Activated T-cell treated with anti-CD3 and anti-CD28 coated beads, Interleukin-2, amount 50 U/mL, for 4 hours (primary cell): Measurements from ENCODE around the gene ABTB1. TPM values are rescaled to one million over a fixed set of nuclear protein-coding genes. Genes with fewer than 3 reads are reported as not detected.

ENCODE experiments used
- ATAC-seq, 2 donors: fragments of 200-7000 bp; cut with Tn5 transposase; one replicate each; pipeline ENCODE4 v1.10.0; 2021
- DNase-seq: peaks from one replicate; pipeline ENCODE4 v3.0.0-alpha.2; 2020
- H3K27me3 Mint-ChIP-seq: one replicate; pipeline ENCODE4 v1.8.0; 2021; ENCODE audit warnings: low read depth, mixed read lengths
- H3K36me3 Mint-ChIP-seq: one replicate; pipeline ENCODE4 v1.8.0; 2022; ENCODE audit warnings: mixed read lengths; ENCODE audit not compliant: insufficient read depth
- H3K4me1 Mint-ChIP-seq: one replicate; pipeline ENCODE4 v1.8.0; 2021; ENCODE audit warnings: low read depth, mixed read lengths
- H3K4me3 Mint-ChIP-seq: one replicate; pipeline ENCODE4 v1.8.0; 2021; ENCODE audit warnings: mild to moderate bottlenecking, moderate library complexity, mixed read lengths
- H3K9me3 Mint-ChIP-seq: one replicate; pipeline ENCODE4 v1.8.0; 2021; ENCODE audit warnings: mixed read lengths
- total RNA-seq, 3 donors: library from RNA; stranded (reverse); gene quantifications; one replicate each; pipeline ENCODE4 v1.2.1, GENCODE V29; 2021

ABTB1 gene
- total RNA-seq, 3 donors from 2014 or later: 4.7 to 8.8 (median 6.1) TPM

DNA sequence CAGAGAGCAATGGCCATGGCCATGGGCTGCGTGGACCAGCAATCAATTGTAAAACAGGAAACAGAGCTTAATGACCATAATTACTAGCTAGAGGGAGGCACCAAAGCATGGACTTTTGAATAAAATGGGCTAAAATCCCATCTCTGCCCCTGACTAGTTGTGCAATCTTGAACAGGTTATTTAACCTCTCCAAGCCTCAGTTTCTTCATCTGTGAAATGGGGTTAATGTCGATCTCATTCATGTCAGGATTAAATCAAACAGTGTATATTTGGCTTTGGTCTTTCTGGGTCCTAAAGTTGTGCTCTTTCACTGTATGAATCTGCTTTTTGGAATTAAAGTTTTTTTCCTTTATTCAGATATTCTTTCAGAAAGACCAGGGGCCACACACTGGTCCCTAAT, 36.1 kb downstream of the ABTB1 start:
- peaks cover under 1% of the 10 kb centered on the region for H3K9me3 Mint-ChIP-seq
- H3K27me3 Mint-ChIP-seq: peaks cover 7% of the 10 kb centered on the region
- H3K36me3 Mint-ChIP-seq: no peaks in the 10 kb centered on the region
- DNase-seq (no peak), ATAC-seq (no peak)
- H3K4me1 Mint-ChIP-seq: no peaks in the 10 kb centered on the region
- no peak overlapping the region for H3K4me3 Mint-ChIP-seq

DNA sequence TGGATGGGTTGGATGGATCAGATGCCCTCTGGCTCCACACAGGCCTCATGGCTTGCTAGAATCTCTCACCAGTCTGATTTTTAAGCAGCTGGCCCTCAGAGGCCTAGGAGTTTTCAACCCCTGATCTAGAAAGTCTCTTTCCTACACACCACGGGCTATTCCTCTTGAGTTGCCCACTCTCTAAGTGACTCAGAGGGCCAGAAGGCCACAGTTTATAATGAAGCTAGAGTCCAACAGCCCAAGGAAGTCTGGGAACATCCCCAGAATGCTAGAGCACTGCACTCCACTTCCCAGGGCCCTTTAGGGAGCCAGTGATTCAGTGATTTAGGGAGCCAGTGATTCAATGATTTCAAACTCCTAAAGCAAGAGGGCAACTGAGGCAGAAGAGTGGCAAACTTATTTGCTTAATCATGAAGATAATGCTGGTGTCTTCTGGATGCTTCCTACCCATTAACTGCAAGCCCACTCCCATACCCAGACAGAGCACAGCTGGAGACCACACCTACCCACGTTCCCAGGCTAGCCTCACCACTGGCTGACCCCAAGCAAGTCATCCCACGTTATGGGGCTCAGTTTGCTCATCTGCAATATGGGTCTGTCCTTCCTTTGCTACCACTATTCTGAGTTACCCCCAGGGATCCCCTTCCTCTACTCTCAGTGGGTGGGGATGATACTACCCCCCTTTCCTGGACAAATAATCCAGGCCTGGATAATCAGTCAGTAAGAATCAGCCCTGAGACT, 36.7 kb downstream of the ABTB1 start:
- H3K4me3 Mint-ChIP-seq: no peak overlapping the region
- H3K27me3 Mint-ChIP-seq: peaks cover 7% of the 10 kb centered on the region
- no peak for ATAC-seq
- H3K36me3 Mint-ChIP-seq: no peaks in the 10 kb centered on the region
- DNase-seq: no peak
- H3K4me1 Mint-ChIP-seq: no peaks in the 10 kb centered on the region
- H3K9me3 Mint-ChIP-seq: no peaks in the 10 kb centered on the region

DNA sequence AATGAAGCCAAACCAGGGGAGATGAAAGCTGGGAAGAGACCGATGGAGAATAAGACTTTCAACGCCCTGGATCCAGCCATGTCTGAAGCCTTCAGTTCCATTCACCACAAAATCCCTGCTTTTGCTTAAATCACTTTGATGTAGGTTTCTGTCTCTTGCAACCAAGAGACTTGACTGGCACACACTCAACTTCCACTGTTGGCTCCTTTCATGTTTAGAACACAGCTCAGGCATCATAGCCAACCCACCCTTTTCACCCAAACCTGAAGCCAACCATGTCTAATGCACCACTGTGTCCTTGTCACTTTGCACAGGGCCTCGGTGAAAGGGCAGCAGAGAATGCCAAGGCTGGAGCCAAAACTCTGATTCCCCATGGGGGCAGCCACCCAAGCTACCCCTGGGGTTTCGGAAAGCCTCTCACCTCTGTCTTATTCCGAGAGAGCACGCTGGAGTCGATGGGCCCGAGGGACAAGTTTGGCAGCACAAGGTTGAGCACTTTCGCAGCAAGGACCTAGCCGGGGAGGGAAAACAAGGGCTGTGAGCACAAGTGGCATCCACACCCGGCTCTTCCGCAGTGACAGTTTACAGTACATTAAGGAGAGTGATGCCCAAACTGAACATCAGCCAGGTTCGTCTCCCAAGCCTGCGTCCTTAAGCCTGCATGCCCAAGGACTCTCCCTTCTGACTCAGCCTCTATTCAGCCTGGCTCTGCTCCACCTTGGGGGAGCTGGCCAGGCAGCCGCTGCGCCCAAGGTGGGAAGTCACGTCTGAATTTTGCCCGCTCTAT, 37.6 kb downstream of the ABTB1 start:
- Mint-ChIP-seq H3K36me3 (no peaks in the 10 kb centered on the region), H3K9me3 (no peaks in the 10 kb centered on the region), H3K4me1 (no peaks in the 10 kb centered on the region), H3K27me3 (peaks cover 7% of the 10 kb centered on the region), H3K4me3 (no peak overlapping the region)
- ATAC-seq (no peak), DNase-seq (no peak)

DNA sequence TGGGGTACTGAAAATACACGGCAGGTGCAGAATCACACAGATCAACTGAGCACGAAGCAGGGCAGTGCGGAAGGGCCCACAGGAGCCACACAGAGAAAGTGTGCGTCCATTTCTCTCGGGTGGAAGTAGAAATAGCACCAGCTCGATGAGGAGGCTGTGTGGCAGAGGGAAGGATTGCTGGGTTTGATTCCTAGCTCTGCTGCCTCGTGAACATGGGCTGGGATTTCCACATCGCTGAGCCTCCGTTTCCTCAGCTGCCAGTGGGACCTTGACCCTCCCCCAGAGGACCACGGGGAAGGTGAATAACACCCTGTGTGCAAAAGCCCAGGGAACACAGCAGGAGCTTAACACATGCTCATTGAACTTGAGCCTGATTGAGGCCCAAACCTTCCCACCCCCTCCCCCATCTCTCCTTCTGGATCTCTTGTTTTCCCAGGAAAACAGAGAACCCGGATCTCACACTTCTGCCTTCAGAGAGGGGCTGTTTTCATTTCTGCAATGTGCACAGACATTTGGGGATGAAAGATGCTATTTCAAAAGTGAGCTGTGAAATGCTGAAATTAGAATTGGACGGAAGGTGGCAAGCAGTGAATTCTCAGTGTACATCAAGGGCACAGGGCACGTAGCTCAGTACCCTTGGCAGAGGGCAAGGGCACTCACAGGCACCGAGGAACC, 38.4 kb downstream of the ABTB1 start:
- Mint-ChIP-seq H3K36me3 (no peaks in the 10 kb centered on the region), H3K4me3 (no peak overlapping the region), H3K9me3 (no peaks in the 10 kb centered on the region), H3K27me3 (peaks cover 7% of the 10 kb centered on the region), H3K4me1 (no peaks in the 10 kb centered on the region)
- DNase-seq (no peak), ATAC-seq (no peak)

DNA sequence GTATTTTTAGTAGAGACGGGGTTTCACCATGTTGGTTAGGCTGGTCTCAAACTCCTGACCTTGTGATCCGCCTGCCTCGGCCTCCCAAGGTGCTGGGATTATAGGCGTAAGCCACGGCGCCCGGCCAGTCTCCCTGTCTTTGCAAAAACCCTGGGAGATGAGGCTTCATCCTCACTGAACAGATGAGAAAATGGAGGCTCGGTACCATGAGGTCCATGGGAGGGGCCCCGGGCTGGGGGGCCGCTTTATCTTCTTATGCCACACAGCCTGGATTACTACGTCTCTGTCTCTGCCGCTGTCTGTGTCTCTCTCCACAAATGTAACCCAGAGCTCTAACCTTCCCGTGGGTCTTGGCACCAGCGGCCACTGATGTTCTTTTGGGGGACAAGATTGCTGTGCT, 39.1 kb downstream of the ABTB1 start:
- Mint-ChIP-seq H3K4me1 (no peaks in the 10 kb centered on the region), H3K27me3 (peaks cover 10% of the 10 kb centered on the region), H3K36me3 (no peaks in the 10 kb centered on the region), H3K4me3 (no peak overlapping the region), H3K9me3 (no peaks in the 10 kb centered on the region)
- no peak for ATAC-seq
- DNase-seq: no peak

DNA sequence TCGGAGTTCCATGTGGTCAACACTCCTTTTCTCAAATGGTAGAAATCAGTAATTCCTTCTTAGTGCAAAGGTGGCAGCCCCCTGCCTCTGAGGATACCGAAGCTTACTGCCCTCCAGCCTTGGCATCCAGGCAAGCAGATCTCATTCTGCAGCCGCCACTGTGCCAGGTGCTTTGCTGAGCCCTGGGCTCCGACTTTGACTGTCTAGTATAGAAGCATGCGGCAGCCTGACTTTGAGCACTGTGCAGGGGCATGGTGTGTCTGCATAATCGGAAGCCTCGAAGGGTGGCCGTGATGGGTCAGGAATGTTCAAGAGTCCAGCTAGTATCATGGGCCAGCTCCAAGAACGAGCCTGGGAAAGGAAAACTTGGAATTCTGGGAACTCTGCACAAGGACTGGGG, 39.7 kb downstream of the ABTB1 start:
- Mint-ChIP-seq H3K4me3 (no peak overlapping the region), H3K36me3 (no peaks in the 10 kb centered on the region), H3K27me3 (peaks cover 10% of the 10 kb centered on the region), H3K9me3 (no peaks in the 10 kb centered on the region), H3K4me1 (no peaks in the 10 kb centered on the region)
- DNase-seq: no peak
- ATAC-seq: no peak

DNA sequence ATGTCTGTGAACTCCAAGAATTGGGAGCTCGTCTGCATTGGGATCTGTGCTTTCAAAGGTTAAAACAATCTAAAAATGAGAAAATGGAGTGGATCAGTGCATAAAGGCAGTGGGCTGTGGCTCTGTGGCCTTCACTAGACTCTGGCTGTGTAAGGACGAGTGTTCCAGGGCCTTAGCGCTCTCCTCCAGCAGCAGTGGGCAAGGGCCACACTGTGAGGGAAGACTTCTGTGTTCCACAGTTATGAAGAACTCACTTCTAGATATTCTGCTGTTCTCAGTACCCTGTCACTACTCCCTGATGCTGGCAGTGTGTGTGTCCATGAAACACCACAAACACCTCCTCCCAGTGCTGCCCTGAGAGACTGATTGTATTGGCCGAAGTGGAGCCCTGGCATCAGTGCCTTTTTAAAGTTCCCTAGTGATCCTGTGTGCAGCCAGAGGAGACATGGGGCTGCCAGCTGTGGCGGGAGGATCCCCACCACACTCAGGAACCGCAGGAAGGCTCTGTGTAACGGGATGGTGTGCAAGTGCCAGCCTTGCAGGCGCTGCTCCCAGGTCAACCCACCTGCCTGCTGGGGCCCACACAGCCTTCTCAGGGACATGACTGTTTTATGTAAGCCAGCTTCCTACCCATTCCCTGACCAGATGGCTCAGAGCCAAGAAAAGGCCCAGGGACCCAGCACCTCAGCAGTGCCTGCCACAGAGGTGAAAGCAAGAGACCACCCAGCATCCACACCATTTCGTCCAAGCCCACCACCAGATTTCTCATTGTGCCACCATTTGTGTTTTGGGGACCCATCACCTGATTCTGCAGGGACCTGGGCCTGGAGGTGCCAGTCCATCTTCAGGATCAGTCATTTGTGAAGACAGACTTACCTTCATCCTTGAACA, 40.4 kb downstream of the ABTB1 start:
- ATAC-seq: no peak
- no peak for DNase-seq
- H3K4me1 Mint-ChIP-seq: no peaks in the 10 kb centered on the region
- H3K4me3 Mint-ChIP-seq: no peak overlapping the region
- no peaks in the 10 kb centered on the region for H3K36me3 Mint-ChIP-seq
- H3K27me3 Mint-ChIP-seq: peaks cover 10% of the 10 kb centered on the region
- H3K9me3 Mint-ChIP-seq: no peaks in the 10 kb centered on the region

DNA sequence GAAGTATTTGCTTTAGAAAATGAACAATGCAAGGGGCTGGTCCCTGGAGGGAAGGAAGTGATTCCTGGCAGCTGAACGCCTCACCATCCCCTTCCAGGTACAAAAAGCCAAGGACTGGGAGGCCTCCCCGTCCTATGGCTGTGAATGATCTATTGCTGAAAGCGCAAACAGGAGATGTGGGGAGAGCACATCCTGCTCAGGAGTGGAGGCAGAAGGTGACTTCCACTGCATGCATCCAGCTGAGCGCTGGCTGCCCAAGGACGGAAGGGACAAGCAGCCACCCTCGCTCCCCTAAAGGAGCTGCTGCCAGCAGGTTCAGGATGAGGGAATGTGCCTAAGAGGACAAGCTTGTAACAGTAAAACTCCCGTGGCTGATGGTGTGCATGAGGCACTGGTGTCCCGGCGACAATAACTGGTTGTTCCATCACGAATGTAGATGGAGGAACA, 41.4 kb downstream of the ABTB1 start:
- Mint-ChIP-seq H3K9me3 (no peaks in the 10 kb centered on the region), H3K4me3 (no peak overlapping the region), H3K27me3 (peaks cover 10% of the 10 kb centered on the region), H3K36me3 (no peaks in the 10 kb centered on the region), H3K4me1 (no peaks in the 10 kb centered on the region)
- no peak for ATAC-seq
- DNase-seq: no peak

DNA sequence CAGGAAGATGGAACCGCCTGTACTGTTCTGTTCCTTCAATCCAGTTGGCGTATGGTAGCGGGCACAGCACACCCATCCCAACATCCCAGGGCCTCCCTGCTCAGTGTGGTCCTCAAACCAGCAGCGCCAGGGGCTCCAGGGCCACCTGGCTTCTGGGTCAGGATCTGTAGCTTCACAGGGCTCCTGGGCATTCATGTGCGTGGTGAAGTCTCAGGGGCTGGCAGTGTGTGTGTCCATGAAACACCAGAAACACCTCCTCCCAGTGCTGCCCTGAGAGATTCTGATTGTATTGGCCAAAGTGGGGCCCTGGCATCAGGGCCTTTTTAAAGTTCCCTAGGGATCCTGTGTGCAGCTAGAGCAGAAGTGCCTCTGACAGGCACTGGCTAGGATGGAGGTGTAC, 42.1 kb downstream of the ABTB1 start:
- ATAC-seq: no peak

DNA sequence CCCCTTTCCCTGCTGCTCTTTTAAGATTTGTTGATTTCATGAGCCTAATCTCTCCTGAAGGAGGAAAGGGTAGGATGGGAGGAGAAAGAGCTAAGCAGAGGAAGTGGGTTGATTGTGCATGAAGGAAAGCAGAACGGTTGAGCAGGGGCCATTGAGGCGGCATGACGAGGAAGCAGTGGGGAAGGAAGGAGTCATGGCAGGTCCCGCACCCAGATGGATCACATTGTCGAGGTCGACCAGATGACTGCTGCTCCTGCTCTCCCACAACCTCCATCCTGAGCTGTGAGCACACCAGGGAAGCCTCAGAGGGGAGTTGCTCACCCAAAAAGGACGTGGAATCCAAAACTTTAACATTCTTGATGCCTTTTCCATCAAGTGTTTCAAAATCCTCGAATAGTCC, 42.8 kb downstream of the ABTB1 start:
- DNase-seq: no peak
- Mint-ChIP-seq H3K4me1 (no peaks in the 10 kb centered on the region), H3K4me3 (no peak overlapping the region), H3K27me3 (peaks cover 10% of the 10 kb centered on the region), H3K9me3 (no peaks in the 10 kb centered on the region), H3K36me3 (no peaks in the 10 kb centered on the region)
- no peak for ATAC-seq

More for the DNA sequence above, 42.1 kb downstream of the ABTB1 start:
- DNase-seq: no peak
- Mint-ChIP-seq H3K36me3 (no peaks in the 10 kb centered on the region), H3K9me3 (no peaks in the 10 kb centered on the region), H3K27me3 (peaks cover 10% of the 10 kb centered on the region), H3K4me1 (no peaks in the 10 kb centered on the region), H3K4me3 (no peak overlapping the region)

DNA sequence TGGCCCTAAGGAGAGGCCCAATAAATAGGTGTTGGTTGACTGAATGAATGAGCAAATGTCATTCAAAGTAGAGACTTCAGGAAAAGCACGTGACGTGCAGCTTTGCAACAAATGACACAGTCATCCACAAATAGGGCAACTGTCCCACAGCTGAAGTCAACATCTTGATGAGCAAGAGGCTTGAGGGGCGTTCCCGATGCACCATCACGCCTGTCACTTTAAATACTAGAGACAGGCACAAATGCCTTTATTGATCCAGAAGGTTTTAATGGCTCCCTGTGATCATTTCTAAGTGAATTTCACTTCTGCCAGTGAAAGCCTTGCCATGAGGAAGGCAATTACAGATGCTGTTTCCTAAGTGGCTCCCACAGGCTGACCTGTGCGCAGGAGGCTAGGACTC, 43.6 kb downstream of the ABTB1 start:
- Mint-ChIP-seq H3K4me3 (no peak overlapping the region), H3K9me3 (no peaks in the 10 kb centered on the region), H3K4me1 (no peaks in the 10 kb centered on the region), H3K27me3 (peaks cover 10% of the 10 kb centered on the region), H3K36me3 (no peaks in the 10 kb centered on the region)
- ATAC-seq (no peak), DNase-seq (no peak)

DNA sequence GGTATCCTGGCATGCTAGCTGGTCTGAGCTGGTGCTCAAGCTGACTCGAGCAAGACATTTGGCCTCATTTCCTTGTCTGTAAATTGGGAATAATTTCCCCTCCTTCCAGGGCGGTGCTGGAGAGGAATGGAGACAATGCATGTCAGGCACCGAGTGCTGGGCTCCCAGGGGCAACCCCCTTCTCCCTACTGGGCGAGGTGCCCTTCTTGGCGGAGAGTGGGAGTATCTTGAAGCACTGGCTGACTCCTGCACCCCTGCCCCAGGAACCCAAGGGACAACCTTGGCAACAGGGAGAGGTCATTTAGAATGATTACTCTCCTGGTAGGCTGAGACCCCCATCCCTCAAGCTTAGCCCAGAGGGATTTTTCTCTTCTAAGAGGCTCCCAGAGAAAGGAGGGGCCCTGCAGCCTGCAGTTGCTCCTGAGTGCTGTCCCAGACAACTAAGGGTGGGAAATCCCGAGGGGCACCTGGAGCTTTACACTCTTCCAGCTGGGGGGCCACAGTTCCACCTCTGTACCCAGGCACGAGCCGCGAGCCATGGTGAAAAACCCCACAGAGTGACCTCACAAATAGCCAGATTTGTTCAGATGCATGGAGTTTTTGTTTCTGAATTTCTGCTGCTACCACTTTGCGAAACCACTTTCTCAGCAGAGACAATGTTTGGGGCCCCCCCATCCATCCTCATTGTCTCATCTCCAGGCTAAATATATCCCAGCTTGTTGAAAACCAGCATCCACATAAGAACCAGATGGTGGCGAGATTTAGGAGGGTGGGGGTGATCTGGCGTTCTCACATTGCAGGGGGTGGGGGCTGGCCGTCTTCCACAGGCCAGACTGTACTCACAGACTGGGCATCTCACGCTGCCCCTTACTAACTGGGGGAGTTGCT, 44.8 kb downstream of the ABTB1 start:
- no peaks in the 10 kb centered on the region for H3K36me3 Mint-ChIP-seq
- no peak for DNase-seq
- H3K9me3 Mint-ChIP-seq: no peaks in the 10 kb centered on the region
- ATAC-seq: no peak
- peaks cover 7% of the 10 kb centered on the region for H3K27me3 Mint-ChIP-seq
- H3K4me3 Mint-ChIP-seq: no peak overlapping the region
- no peaks in the 10 kb centered on the region for H3K4me1 Mint-ChIP-seq

DNA sequence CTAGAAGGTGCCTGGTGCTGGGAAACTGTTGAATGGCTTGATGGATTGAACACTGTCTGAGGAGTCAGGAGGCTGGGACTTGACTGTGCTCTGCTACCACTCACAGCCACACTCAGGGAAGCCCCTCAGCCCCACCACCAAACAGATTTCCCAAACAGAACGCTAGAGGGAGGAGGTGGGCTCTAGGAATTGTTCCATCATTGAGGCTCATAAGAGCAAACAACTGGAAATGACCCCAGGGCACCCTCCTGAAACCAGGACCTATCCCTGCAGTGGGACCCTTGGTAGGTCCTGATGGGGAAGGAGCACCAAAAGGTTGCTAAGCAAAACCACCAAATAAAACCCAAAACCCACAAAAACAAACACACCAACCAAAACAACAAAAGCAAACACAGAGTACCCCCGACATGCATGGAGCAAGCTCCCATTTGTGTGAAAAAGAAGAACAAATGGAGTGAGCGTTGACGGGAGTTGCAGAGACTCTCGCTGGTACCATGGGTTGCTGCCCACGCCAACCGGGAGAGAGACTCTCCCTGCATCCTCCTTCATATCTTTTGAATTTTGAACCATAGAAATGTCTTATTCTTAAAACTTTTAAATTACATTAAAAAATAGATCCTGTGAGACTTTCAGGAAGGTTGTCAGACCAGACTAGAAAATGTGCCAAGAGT, 45.6 kb downstream of the ABTB1 start:
- Mint-ChIP-seq H3K36me3 (no peaks in the 10 kb centered on the region), H3K4me1 (no peaks in the 10 kb centered on the region), H3K4me3 (no peak overlapping the region), H3K9me3 (no peaks in the 10 kb centered on the region), H3K27me3 (peaks cover 4% of the 10 kb centered on the region)
- DNase-seq (no peak), ATAC-seq (no peak)
